Activated effector memory CD4-positive, alpha-beta T cell treated with anti-CD3 and anti-CD28 coated beads, Interleukin-2, amount 50 U/mL, for 16 hours (primary cell): Measurements from ENCODE around the gene ACAP1.

ENCODE experiments used
- DNase-seq: peaks from one replicate; pipeline ENCODE4 v3.0.0-alpha.2; 2020

ACAP1 gene, protein sequence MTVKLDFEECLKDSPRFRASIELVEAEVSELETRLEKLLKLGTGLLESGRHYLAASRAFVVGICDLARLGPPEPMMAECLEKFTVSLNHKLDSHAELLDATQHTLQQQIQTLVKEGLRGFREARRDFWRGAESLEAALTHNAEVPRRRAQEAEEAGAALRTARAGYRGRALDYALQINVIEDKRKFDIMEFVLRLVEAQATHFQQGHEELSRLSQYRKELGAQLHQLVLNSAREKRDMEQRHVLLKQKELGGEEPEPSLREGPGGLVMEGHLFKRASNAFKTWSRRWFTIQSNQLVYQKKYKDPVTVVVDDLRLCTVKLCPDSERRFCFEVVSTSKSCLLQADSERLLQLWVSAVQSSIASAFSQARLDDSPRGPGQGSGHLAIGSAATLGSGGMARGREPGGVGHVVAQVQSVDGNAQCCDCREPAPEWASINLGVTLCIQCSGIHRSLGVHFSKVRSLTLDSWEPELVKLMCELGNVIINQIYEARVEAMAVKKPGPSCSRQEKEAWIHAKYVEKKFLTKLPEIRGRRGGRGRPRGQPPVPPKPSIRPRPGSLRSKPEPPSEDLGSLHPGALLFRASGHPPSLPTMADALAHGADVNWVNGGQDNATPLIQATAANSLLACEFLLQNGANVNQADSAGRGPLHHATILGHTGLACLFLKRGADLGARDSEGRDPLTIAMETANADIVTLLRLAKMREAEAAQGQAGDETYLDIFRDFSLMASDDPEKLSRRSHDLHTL

DNA sequence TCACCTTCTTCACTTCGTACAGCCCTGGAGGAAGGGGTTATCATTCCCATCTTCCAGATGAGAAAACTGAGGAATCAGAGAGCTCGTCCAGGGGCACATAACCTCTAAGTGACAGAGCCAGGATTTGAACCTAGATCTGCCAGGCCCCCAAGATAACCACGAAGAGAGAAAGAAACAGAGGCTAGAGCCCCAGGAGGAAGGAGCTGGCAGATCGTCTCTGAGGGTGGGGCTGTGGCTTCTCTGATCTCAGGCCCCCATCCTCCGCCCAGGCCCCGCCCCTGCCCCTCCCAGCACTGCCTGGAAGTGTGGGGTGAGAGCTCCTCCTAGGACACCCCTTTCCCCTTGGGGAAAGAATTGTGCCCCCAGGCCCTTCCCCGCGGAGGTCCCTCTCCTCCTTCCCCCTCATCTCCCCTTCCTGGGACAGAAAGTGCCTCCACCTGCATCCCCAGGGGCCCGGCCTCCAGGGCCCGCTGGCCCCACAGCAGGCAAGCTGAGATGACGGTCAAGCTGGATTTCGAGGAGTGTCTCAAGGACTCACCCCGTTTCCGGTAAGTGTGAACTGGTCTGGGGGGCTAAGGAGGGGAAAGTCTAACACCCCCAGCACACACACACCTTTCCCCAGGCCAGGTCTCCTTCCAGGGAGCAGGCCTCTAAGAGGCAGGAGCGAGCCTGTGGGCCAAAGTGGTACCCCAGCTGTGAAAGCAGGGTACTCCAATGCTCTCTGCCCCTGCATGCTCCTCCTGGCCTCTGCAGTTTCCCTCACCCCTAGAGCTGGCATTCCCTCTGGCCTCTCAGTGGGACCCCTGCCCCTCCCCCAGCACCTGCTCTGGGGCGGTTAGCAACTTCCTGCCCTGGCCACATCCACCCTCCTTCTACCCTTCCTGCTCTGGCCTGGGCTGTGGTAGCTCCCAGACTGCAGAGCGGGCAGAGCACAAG lies at the start of gene ACAP1:
Gene ACAP1, plus strand, starts transcription at position 290 of the 936 bp plus-strand sequence. Its CDS starts 206 bp downstream, at position 496.
- DNase-seq: peak; percentile 94

DNA sequence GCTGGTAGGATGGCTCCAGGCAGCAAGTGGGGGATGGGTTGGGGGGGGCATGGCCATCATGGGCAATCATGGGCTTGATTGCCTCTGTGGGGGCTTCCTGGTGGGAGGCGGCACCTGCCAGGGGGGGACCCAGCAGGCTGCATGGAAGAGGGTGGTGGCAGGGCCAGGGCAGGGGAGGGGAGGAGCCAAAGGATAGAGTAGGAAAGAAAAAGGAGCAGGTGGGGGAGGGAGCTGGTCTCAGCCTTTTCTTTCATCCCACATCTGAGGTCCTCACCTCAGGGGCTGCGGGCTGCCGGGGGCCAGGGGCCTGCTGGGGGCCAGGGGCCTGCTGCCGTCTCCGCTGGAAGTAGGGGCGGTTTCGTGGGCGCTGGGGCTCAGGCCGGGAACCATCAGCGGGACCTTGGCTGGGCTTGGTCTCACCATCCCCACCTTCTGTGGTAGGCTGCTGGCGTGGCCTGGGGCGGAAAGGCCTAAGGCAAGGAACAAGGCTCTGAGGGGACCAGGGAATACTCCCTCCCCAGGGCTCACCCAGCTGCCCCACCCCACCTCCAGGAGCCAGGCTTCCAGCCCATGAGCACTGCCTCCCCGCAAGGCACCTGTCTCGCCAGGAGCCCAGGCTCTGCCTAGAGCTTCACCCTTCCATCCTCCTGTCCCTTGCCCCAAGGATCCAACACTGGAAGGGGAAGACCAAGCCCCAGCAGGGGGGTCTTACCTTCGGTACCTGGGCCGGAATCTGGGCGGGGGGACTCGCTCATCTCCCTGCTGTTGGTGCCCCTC lies 46.9 kb upstream of the ACAP1 start:
- no peak for DNase-seq

DNA sequence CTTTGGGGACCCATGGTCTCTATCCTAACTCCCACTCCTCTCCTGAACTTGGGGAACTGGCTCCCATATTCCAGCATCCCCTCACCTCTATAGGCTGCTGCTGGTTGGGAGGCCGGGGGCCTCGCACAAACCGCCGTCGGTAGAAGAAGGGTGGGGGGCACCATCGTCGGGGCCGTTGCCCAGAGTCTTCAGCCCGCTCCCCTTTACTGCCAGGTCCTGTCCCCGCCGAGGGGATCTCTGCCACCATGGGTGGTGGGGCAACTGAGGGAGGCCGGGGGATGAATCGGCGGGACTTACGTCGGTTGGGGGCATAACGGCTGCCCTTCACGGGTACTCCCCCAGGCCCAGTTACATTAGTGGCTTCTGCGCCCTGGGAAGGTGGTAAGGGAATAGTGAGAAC lies 46.2 kb upstream of the ACAP1 start:
- DNase-seq: no peak

DNA sequence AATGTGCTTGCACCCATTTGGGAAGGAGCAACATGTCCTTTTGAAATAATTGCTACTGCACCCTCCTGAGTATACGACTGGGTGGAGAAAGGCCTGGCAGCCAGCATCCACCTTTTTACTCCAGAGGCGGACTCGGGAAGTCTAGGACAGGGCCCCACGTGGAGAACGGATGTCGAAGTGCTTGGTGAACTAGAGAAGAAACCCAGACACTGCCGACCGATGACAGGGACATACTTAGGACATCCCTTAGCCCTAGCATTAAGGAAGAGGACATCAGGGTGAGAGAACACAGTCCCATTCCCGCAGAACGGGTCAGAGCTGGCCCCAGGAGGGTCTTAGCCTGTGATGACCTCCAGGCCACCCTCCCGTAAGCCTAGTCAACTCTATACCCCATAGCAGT lies 45.6 kb upstream of the ACAP1 start:
- no peak for DNase-seq

DNA sequence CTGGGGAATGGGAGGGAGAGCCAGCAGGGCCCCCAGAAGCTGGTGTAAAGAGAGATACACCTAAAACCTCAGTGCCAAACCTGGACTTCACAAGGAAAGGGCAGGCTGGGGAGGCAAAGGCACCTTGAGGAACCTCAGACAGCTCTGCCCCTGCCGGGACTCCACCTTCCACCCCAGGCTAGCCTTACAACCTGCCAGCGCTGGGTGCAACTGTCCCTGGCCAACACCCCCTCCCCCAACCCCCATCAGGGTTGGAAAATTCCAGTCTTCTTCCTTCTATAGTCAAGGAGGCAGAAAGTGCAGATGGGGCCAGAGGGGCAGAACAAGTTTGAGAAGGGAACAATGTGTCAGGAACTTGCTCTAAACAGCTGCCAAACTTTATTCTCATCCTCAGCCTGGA lies 44.1 kb upstream of the ACAP1 start:
- no peak for DNase-seq

DNA sequence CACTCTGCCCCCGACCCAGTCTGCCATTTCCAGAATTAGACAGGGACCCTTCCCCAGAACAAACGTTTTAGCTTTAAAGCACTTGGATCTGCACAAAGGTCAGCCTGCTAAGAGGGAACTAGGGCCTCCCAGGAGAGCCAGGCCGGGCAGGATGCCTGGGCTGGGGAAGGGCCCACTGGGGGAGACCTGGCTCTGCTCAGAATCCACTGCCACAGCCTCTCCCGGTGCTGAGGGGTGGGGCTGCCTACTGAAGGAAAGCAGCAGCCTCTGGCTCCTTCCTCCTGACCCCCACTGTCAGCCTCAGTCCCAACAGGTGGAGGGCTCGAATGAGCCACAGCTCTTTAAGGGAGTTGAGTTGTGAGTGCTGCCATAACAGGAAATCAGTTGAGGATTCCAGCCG lies 43.6 kb upstream of the ACAP1 start:
- DNase-seq: no peak

DNA sequence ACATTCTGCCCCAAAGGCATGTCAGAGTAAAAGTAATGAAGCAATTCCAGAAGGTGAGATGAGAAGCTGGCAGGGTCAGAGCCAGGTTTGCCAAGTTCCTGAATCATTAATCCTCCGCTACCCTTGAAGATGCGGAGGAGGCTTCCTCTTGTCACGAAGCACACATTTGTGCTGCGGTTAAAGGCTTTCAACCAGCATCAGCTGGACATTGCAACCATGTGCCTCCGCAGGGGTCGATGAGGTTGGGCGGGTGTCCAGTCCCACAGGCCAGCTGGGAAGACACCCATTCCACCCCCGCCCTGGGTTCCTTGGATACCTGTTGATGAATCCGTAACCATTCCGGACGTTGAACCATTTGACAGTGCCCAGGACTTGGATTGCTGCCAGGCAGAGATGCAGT lies 43.2 kb upstream of the ACAP1 start:
- DNase-seq: no peak

DNA sequence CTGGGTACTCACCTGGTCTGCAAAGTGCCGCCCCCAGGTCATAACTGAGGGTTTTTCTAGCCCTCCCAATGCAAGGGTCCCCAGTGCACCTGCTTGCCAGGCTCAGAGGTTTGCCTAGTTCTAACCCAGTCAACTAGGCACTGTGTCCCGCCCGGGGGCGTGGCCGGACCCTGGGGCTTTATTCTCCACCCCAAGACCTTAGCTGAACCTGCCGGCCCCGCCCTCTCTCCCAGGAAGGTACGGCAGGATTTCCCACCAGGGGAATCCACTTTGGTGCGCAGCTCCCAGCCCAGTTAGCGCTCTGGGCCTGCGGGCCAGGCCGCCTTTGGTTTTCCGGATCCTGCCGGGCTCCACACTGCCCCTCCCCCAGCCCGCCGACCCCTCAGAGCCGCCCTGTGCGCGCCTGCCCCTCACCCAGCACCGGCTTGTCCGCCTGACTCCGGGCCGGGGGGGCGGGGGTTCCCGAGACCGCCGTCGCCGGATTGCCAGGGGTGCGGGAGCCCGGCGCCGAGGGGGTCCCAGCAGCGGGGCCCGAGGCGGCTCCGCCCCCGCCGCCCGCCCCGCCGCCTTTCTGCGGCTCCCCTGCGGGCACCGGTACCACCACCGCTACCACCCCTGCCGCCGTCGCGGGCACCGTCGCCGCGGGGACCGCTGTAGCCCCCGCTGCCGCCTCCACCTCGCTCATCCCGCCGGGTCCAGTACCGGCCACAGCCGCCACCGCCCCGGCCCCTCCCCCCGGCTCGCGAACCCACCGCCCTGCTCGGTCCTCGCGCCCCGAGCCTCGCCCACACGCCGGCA lies 42.3 kb upstream of the ACAP1 start:
- peak; percentile 72 for DNase-seq

DNA sequence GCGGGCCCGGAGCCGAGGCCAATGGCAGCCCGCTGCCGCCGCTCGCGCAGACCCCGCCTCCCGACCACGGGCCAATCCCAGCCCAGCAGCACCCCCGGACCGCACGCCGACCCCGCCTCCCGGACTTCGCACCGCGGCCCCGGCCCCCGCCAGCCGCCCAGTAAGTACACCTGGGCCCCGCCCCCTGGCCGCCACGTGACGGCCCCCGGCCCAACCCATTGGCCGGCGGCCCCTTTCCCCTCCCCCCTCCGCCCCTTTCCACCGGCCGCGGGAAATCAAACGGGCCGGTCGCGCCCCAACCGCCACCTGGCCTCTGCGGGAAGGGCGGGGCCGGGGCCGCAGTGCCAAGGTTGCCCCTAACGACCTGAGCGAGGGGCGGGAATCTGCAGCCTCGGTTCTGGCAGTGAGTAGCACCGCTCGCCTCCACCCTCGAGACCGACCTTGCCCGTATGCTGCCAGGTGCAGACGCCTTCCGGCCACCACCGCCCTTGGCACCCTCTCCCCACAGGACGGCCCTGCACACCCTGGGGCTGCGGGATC lies 41.6 kb upstream of the ACAP1 start, which contains the start of gene YBX2:
Gene YBX2, minus strand, starts transcription at position 26 of the 540 bp plus-strand sequence. CDS start 139 bp downstream, outside the sequence.
- DNase-seq: peak; percentile 91

DNA sequence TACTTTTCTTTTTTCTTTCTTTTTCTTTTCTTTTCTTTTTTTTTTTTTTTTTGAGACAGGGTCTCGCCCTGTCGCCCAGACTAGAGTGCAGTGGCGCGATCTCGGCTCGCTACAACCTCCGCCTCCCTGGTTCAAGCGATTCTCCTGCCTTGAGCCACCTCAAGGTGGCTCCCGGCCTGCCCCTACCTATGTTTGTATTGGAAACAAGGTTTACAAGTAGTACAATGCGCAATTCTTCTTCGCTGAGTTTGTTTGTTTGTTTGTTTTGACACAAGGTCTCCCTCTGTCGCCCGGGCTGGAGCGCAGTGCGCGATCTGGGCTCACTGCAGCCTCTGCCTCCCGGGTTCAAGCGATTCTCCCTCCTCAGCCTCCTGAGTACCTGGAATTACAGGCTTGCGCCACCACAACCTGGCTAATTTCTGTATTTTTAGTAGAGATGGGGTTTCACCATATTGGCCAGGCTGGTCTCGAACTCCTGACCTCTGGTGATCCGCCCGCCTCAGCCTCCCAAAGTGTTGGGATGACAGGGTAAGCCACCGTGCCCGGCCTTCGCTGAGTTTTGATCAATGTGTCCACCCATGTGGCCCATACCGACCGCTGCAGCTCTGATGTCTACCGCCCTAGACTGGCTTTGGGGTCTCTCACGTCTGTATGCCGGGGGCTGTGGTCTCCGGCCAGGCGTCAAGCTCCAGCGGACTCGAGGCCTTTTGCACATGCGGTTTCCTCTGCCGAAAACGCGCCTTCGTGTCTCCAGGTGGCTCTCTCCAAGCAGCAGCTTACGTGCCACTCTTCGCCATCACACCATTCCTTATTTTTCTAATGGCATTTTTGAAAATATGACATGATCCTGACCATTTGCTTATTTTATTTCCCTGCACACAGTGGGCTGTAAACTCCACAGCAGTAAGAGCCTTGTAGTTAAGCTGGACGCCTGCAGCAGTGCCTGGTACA lies 40.8 kb upstream of the ACAP1 start:
- DNase-seq: no peak

DNA sequence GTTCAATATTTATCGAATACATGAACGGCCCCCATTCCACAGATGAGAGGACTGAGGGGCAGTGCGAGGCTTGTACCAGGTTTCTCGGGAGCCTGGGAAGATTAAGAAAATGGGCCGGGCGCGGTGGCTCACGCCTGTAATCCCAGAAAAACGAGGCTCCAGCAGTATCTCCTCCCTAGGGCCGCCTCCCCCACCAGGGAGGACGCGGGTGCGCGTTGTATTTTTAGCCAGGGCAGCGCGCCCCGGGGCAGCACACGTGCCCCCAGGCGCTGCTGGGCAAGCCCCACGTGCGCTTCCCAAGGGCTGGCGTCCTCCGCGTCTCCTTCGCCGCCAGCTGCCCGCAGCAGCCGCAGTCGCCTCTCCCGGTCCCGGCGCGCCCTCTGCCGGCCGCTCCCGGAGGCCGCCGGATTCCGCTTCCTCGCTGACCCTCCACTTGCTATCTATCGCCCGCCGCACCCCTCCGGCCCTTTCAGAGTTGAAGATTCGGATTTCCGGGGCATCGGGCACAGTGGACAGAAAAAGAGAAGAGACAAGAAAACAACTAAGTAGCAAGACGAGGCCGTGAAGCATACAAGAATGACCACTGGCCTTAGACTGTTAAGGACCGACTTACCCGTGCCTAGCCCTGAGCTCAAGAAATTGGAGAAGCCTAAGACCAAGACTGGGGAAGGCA lies 40.0 kb upstream of the ACAP1 start:
- peak; percentile 89 for DNase-seq

DNA sequence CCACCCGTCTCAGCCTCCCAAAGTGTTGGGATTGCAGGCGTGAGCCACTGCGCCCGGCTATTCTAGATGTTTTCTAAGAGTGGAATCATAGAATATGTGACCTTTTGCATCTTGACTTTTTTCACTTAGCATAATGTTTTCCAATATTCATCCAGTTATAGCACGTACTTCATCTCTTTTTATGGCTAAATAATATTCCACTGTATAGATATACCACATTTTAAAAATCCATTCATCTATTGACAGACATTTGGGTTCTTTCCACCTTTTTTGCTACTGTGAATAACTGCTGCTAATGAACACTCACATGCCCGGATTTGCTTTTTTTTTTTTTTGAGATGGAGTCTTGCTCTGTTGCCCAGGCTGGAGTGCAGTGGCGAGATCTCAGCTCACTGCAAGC lies 32.1 kb upstream of the ACAP1 start:
- no peak for DNase-seq

DNA sequence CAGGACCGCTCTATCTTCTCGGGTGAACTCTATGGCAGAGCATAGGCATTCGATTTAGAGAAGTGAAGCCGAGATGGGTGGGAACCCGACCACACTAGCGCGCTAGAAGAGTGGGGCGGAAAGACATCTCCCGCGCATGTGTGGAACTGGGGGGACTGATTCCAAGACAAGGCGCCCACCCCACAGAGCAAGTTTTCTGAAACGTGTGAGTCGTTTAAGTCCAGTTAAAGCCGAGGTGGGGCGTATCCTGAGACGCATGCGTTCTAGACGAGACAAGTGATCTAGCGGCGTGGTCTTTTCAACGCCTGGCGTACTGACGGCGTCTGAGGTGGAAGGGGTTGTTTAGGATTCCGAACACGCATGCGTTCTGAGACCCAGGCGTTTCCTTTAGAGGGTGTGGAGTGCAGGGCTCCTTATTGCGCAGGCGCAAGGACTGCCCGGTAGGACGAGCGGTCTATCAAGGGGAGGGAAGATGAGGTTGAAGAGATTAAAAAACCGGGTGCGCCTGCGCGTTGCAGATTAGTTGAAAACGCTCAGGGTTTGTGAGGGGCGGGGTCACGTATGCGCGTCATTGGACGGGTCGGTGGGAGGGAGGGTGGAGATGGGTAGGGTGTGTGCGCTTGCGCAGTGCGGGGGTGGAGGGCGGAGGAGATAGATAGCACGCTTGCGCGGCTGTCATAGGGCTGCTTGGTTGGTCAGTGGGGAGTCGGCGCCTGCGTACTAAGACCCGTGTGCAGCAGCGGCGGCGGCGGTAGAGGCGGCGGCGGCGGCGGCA lies 29.2 kb upstream of the ACAP1 start, which contains the start of gene EIF5A:
Gene EIF5A, plus strand, starts transcription at position 718 of the 775 bp plus-strand sequence. CDS start 2,008 bp downstream, outside the sequence.
- DNase-seq: peak; percentile 100

DNA sequence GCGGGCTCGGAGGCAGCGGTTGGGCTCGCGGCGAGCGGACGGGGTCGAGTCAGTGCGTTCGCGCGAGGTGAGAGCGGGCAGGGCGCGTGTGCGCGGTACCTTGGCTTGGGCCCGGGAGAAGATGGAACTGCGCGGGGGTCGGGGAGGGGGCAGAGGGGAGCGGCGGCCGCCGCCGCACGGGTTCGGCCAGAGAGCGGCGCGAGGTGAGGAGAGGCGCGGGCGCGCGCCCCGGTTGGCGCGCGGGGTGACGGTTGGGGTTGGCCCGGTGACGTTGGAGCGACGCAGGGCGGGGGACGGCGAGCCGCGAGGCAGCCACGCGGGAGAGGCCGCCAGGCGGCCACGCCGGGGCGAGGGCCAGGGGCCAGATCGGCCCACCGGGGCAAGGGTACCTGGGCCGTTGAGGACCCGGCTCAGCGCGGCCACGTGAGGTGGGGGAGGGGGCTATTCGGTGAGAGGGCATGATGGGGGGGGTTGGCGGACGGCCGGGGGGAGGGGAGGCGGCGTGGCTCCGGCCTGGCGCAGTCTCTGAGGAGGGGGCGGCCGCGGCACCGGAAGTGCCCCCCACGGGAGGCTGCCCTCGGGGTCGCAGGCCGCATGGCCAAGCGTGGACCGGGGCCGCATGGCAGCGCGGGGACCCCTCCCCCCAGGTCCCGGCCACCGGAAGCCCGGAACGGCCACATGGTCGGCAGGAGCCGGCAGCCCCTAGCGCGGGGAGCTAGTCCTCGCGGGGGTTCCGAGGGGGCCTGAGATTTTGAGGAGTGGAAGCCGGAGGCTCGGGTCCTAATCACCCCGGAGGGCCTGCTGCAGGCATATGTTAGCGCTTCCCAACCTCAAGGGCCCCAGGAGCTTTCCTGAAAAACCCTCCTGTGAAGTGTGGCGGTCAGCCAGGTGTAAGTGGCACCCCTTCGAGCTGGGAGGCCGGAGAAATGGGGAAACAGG lies 28.4 kb upstream of the ACAP1 start:
- DNase-seq: peak; percentile 83

DNA sequence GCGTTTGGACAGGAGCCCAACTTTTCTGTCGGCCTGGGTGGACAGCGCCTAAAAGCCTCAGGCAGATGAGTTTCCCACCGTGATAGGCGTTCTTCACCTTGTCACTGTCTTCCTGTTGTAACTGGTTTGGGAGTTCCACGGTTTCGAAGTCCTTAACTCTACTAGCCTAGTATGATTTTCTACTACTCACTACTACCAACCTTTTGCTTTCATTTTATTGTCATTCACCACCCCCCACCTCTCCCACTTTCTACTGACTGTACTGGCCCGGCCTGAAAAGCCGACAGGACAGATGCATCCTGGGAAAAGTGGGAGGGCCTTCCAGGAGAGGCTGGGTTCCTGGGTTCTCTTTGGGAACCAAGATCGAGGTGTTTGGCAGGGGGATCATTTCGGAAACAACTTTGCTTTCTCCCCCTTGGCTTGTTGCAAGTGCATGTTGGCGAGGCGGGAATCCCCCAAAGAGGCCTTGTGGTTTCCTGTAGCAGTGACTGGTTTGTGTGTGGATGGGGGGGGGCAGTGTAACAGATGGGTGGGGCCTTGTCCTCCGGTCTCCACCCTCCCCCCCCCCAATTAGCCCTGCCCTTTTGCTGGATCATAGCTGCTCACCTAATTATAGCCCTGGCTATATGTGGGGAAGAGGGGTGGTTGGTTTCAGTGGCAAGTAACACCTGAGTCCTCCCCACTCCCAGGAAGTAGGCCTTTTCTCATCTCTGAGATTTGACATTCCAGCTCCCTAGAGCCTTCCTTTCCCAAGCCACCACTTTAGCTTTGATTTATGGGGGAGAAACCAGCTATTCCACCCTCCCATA lies 27.5 kb upstream of the ACAP1 start:
- peak; percentile 94 for DNase-seq

DNA sequence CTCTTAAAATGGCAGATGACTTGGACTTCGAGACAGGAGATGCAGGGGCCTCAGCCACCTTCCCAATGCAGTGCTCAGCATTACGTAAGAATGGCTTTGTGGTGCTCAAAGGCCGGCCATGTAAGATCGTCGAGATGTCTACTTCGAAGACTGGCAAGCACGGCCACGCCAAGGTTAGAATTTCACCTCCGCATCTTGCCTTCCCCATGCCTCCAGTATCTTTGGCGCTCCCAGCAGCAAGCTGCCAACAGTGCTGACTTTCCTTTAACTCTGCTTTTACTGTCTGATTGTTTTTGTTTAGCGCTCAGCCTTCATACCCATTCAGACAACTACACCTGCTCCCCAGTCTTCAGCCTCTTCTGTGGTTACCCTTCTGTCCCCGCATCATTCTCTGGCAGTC lies 26.7 kb upstream of the ACAP1 start:
- DNase-seq: no peak
